GM19463 (cell line): ENCODE data around the gene FBLN1.

Experiments used
- ATAC-seq: cut with Tn5 transposase; IDR thresholded peaks from one replicate; pipeline ENCODE4 v1.9.1; 2021; ENCODE audit warnings: mild to moderate bottlenecking, moderate library complexity; ENCODE audit not compliant: unreplicated experiment

FBLN1 gene

DNA sequence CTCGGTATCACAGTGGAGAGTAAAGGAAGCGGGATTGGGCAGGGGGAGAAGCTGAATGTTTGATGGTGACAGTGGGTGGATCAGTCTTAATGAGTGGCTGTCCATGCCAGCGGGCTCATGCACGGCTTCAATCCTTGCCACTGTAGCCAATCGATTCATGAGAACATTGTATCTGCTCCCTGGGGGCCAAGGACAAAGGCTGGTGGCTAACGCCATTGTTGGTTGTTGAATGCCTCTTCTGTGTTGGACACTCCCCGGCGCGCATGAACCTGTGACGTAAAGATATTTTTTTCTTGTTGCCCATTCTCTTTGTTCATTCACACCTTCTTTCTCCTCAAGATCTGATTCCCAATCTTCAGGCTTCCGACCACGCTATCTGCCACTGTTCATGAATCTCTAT, 148.0 kb downstream of the FBLN1 start:
- no peak for ATAC-seq
